Right lobe of liver (tissue), 6 donors: Measurements from ENCODE around the gene SLAIN1. TPM values are rescaled to one million over a fixed set of nuclear protein-coding genes. Genes with fewer than 3 reads are reported as not detected.

Source experiments
- ATAC-seq, 4 donors: fragments of 200-7000 bp; cut with Tn5 transposase; one replicate each; pipeline ENCODE4 v1.9.1; 2020; ENCODE audit warnings: mild to moderate bottlenecking in 4 of 4, moderate library complexity in 4 of 4
- DNase-seq, 3 donors: peaks; one replicate each; pipeline ENCODE4 v3.0.0-alpha.2; 2020
- H3K27ac ChIP-seq, 3 donors: fragments of 200-600 bp; one replicate each; pipeline ENCODE4 v1.8.0; 2022
- H3K27me3 ChIP-seq, 2 donors: fragments of 200-600 bp; one replicate each; pipeline ENCODE4 v1.8.0; 2022
- H3K36me3 ChIP-seq, 4 donors: fragments of 200-600 bp; sonication (generic) in 1 of 4; one replicate each; pipeline versions ENCODE4 v1.5.1 to v1.8.0; 2017 to 2022; ENCODE audit warnings: control low read depth in 1 of 4
- H3K4me1 ChIP-seq, 4 donors: fragments of 200-600 bp; sonication (generic) in 1 of 4; one replicate each; pipeline versions ENCODE4 v1.5.1 to v1.8.0; 2017 to 2022; ENCODE audit warnings: control low read depth in 1 of 4
- H3K4me3 ChIP-seq, 3 donors: fragments of 200-600 bp; one replicate each; pipeline ENCODE4 v1.8.0; 2022
- H3K9me3 ChIP-seq, 4 donors: fragments of 200-600 bp; sonication (generic) in 1 of 4; one replicate each; pipeline versions ENCODE4 v1.5.1 to v1.8.0; 2017 to 2022; ENCODE audit warnings: control low read depth in 1 of 4
- POLR2A ChIP-seq: fragments of 450-650 bp; IDR thresholded peaks from one replicate; pipeline ENCODE4 v1.6.1; 2017; ENCODE audit warnings: antibody characterized with exemption, mild to moderate bottlenecking
- WGBS: methylation state at CpG from one replicate; pipeline ENCODE4 v1.1.6; 2018; ENCODE audit warnings: low coverage, low lambda C conversion rate; ENCODE audit not compliant: insufficient coverage; ENCODE audit errors: missing lambda C conversion rate; 5-methylcytosine and 5-hydroxymethylcytosine counted together
- intact Hi-C, 2 donors: fragments of 100-400 bp; cut with DNase I; formaldehyde crosslinking; loops; one replicate each; pipeline versions ENCODE4 v1.11.2 to v1.14.1; 2022
- total RNA-seq, 6 experiments: library from RNA; depleted of rRNA in 2 of 6; stranded (reverse); fragments of >200 nt in 2 of 6; fragmentation: NEBNext Ultra II Directional in 3 of 6; extraction: Animal tissue kit (Norgen Biotek cat#: 25700) in 3 of 6; gene quantifications; one replicate each; pipeline versions ENCODE4 v1.1.0 to v1.2.4, GENCODE V29; 2016 to 2023
- TF ChIP-seq, protein P1 (sequence below), 4 donors: fragments of 200-600 bp in 3 of 4; fragments of 450-650 bp in 1 of 4; IDR thresholded peaks; one replicate each; pipeline versions ENCODE4 v1.5.1 to v1.8.0; 2016 to 2022; ENCODE audit warnings: antibody characterized with exemption in 4 of 4, mild to moderate bottlenecking in 2 of 4
- donor health status: DM: no; HTN: yes; CAD: no.
- donor health status: DM: no; HTN: no; CAD: no.
- donor health status: DM: no; HTN: no; CAD: no.
- donor health status: DM: no; HTN: yes; CAD: no.
- donor health status: DM: no; HTN: yes; CAD: no.

SLAIN1 gene
- total RNA-seq, 6 experiments from 2014 or later = 3.8 to 11.1 (median 5.8) TPM

DNA sequence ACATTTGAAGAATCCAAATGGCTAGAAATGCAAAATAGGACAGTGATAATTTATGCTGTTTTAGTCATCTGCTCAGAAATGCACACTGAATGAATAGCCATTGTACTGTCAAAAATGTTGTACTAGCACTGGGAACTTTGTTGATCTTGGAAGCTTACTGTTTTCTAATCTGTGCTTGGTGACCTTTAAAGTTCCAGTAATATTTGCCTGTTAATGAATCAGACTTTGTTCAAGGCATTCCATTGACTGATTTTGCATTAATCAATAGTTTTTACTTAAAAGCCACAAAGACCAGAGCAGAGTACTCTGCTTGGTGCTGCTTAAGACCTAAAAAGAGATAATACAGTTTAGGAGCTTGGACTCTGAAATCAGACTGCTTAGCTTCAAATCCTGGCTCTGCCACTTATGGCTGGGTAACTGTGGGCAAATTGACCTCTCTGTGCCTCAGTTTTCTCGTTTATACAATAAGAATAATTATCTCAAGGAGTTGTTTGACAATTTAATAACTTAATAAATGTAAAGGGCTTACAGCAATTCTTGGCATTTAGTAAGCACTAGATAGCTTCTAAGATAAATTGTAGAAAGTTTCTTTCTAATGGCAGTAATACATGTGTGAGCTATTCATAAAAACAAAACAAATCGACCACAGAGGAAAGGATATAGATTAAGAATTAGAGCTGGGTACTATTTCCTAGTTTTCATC is 4.6 kb upstream of the SLAIN1 start:
- WGBS = 31% methylated on average over 2 of the region's 2 CpGs
- intact Hi-C loops = no loop called here
- no peaks in the 10 kb centered on the region for H3K9me3 ChIP-seq
- no peaks in the 10 kb centered on the region for H3K27me3 ChIP-seq
- H3K4me1 ChIP-seq = peaks cover 0 to 21% (median 10%) of the 10 kb centered on the region in 4 donors
- peak; percentile 38 to 72 (median 52) for ATAC-seq
- no peak overlapping the region for H3K4me3 ChIP-seq
- no peak for DNase-seq
- TF ChIP-seq, protein P1, sequence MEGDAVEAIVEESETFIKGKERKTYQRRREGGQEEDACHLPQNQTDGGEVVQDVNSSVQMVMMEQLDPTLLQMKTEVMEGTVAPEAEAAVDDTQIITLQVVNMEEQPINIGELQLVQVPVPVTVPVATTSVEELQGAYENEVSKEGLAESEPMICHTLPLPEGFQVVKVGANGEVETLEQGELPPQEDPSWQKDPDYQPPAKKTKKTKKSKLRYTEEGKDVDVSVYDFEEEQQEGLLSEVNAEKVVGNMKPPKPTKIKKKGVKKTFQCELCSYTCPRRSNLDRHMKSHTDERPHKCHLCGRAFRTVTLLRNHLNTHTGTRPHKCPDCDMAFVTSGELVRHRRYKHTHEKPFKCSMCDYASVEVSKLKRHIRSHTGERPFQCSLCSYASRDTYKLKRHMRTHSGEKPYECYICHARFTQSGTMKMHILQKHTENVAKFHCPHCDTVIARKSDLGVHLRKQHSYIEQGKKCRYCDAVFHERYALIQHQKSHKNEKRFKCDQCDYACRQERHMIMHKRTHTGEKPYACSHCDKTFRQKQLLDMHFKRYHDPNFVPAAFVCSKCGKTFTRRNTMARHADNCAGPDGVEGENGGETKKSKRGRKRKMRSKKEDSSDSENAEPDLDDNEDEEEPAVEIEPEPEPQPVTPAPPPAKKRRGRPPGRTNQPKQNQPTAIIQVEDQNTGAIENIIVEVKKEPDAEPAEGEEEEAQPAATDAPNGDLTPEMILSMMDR (IDR thresholded peaks at IDR 0.05) = no peak
- TF ChIP-seq POLR2A = no peak
- H3K27ac ChIP-seq = no peak overlapping the region
- no peaks in the 10 kb centered on the region for H3K36me3 ChIP-seq

DNA sequence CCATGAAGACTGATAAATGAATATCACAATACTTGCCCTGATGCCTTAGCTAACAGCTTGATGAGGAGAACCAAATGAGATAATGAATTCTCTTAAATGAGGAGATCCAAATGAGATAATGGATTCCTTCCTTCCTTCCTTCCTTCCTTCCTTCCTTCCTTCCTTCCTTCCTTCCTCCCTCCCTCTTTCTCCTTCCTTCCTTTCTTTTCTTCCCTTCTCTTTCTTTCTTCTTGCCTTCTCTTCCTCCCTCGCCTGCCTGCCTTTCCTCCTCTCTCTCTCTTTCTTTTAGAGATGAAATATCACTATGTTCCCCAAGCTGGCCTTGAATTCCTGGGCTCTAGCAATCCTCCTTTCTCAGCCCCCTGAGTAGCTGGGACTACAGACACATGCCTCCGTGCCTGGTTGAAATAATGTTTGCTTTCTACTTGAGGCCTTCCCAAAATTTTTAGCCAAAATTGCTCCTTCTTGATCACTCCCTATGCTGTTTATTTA is 4.0 kb upstream of the SLAIN1 start:
- Histone ChIP-seq H3K36me3 (no peaks in the 10 kb centered on the region), H3K9me3 (no peaks in the 10 kb centered on the region), H3K4me3 (no peak overlapping the region), H3K4me1 (peaks cover 0 to 21% (median 10%) of the 10 kb centered on the region in 4 donors), H3K27me3 (no peaks in the 10 kb centered on the region), H3K27ac (no peak overlapping the region)
- DNase-seq (no peak), ATAC-seq (no peak)
- 86% methylated on average over 2 of the region's 2 CpGs for WGBS
- TF ChIP-seq, protein P1 (IDR thresholded peaks at IDR 0.05) = no peak
- no peak for TF ChIP-seq POLR2A
- intact Hi-C loops = no loop called here

DNA sequence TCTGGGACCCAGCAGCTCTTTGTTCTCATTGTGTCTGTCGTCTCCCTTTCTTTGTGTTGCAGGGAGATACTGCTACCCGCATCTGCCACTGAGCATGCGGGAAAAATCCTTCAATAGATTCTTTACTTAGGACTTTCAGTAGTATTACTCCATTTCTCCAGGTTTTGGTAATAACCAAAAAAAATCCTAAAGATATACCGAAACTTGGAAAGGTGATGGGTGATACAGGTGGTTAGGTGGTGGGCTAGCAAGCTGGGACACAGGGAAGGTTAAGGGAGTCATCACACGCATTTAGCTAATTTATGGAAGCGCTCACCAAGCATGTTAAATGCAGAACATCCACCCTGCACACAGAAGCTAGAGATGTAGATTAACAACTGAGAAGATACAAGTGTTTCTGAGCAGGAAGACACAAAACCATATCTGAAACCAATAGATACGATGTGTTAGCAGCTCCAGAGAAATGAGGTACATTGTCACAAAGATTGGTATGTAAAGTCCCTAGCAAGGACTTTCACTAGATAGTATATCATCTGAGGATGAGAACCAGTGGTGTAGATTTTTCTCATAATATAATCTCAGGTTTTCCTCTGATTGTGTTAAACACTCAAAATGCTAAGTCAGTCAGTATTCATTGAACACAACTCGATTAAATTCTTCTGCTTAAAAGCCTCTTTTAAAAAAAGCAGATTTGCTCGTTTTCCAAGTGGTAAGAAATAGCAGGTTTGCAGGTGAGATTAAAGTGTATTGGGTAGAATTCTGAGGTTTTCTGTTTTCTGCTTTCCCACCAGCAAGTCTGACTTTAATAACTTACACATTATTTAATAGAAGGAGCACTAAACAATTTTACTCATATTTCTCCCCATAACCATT is 1.2 kb upstream of the SLAIN1 start:
- peak in 1 of 4 donors; percentile 23 for ATAC-seq
- Histone ChIP-seq H3K27ac (no peak overlapping the region), H3K9me3 (no peaks in the 10 kb centered on the region), H3K4me1 (peaks cover 0 to 27% (median 10%) of the 10 kb centered on the region in 4 donors), H3K36me3 (no peaks in the 10 kb centered on the region), H3K4me3 (peak overlapping the region in 2 of 3 donors; percentile 74 to 84), H3K27me3 (no peaks in the 10 kb centered on the region)
- intact Hi-C loops = no loop called here
- TF ChIP-seq, protein P1 (IDR thresholded peaks at IDR 0.05) = no peak
- no peak for TF ChIP-seq POLR2A
- DNase-seq = no peak
- WGBS = 19% methylated on average over 9 of the region's 9 CpGs

DNA sequence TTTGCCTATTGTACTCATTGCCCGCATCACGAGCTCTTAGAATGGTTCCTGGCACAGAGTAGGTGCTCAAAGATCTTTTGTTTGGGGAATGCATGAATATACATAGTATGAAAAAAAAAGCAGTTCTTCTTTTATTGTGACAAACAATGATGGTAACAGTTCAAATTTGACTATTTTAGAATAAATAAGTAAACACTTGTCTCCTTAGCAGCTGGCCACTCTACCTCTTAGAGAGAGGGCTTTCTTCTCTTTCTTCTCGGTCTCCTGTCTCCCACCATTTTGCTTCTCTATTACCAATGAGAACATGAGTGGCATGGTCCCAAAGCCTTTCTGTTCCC is 639 bp upstream of the SLAIN1 start:
- Histone ChIP-seq H3K27me3 (no peaks in the 10 kb centered on the region), H3K4me3 (peak overlapping the region; percentile 51 to 84 (median 74)), H3K4me1 (peaks cover 0 to 27% (median 10%) of the 10 kb centered on the region in 4 donors), H3K9me3 (no peaks in the 10 kb centered on the region), H3K36me3 (no peaks in the 10 kb centered on the region), H3K27ac (peak overlapping the region in 1 of 3 donors; percentile 34)
- no peak for DNase-seq
- TF ChIP-seq POLR2A = no peak
- TF ChIP-seq, protein P1 (IDR thresholded peaks at IDR 0.05) = no peak
- 57% methylated on average over 3 of the region's 3 CpGs for WGBS
- intact Hi-C loops = no loop called here
- peak in 2 of 4 donors; percentile 0 to 2 for ATAC-seq
